ENCODE measurements around the gene ACTA1.

DNA sequence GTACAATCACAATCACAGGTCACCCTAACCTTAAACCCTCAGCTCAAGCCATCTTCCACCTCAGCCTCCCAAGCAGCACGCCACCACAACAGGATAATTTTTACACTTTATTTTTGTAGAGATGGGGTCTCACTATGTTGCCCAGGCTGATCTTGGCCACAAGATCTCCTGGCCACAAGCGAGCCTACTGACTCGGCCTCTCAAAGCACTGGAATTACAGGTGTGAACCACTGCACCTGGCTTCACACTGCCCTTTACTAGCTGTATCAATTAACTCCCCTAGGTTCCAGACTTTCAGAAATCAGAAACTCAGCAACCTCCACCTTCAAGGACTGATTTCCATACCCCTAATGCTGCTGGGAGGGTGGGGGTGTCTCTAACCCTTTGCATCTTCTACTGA, 37.3 kb upstream of the ACTA1 start:
- TF ChIP-seq CTCF (IDR thresholded peaks at IDR 0.05; ENCODE audit: insufficient read depth, low read depth, low read length) (no peak), EZH2 (IDR thresholded peaks at IDR 0.05; ENCODE audit: insufficient read depth, low read length) (no peak)

All from astrocyte (in vitro differentiated cells and primary cell).